B cell (primary cell): Measurements from ENCODE around the gene PLEKHH3. TPM values are rescaled to one million over a fixed set of nuclear protein-coding genes. Genes with fewer than 3 reads are reported as not detected.

Source experiments
- ATAC-seq: fragments of 200-7000 bp; cut with Tn5 transposase; one replicate; pipeline ENCODE4 v1.10.0; 2021; ENCODE audit warnings: low read depth, mild to moderate bottlenecking, moderate number of reproducible peaks, moderate library complexity
- CTCF ChIA-PET: fragments of 350-600 bp; sonication (Branson Sonifier 250); formaldehyde crosslinking; loops from one replicate; lab custom pipeline; 2021; ENCODE audit warnings: antibody characterized with exemption, inconsistent platforms; lab: Charles Lee
- POLR2A ChIA-PET: fragments of 350-600 bp; sonication (Branson Sonifier 250); formaldehyde crosslinking; loops from one replicate; lab custom pipeline; 2021; ENCODE audit warnings: antibody characterized with exemption; lab: Charles Lee
- DNase-seq: peaks from one replicate; pipeline ENCODE4 v3.0.0; 2013
- H2AFZ ChIP-seq: 2 replicates; pipeline ENCODE4 v1.6.1; 2012; ENCODE audit warnings: mild to moderate bottlenecking, low read depth, low read length; ENCODE audit not compliant: insufficient read depth, poor library complexity, severe bottlenecking
- H3K27ac ChIP-seq, 2 donors: 1 replicate in 1 of 2; 2 replicates in 1 of 2; pipeline ENCODE4 v1.5.1; 2012 to 2013; ENCODE audit warnings: low read length in 2 of 2, mild to moderate bottlenecking in 2 of 2, moderate library complexity in 1 of 2
- H3K27me3 ChIP-seq, 4 experiments: fragments of 200-600 bp in 1 of 4; sonication (generic) in 1 of 4; replicated peaks in 1 of 4; 1 replicate in 2 of 4; 2 replicates in 2 of 4; pipeline versions ENCODE4 v1.6.1 to v1.7.0; 2013 to 2016; ENCODE audit warnings: low read length in 3 of 4, mild to moderate bottlenecking in 2 of 4, mixed read lengths in 1 of 4, moderate library complexity in 1 of 4; ENCODE audit not compliant: insufficient read depth in 4 of 4, control insufficient read depth in 3 of 4; ENCODE audit errors: control extremely low read depth in 1 of 4
- H3K36me3 ChIP-seq, 2 experiments: replicated peaks in 1 of 2; 1 replicate in 1 of 2; 2 replicates in 1 of 2; pipeline versions ENCODE4 v1.6.1 to v1.7.1; 2013; ENCODE audit warnings: low read length in 1 of 2; ENCODE audit not compliant: insufficient read depth in 2 of 2, control insufficient read depth in 1 of 2; ENCODE audit errors: control extremely low read depth in 1 of 2, extremely low read depth in 1 of 2
- H3K4me1 ChIP-seq, 2 donors: fragments of 200-600 bp in 1 of 2; sonication (generic) in 1 of 2; 1 replicate in 1 of 2; 2 replicates in 1 of 2; pipeline versions ENCODE4 v1.5.1 to v1.6.1; 2013 to 2017; ENCODE audit warnings: low read length in 2 of 2; ENCODE audit not compliant: control insufficient read depth in 2 of 2, insufficient read depth in 2 of 2
- H3K4me2 ChIP-seq: replicated peaks from 2 replicates; pipeline ENCODE3; 2012; ENCODE audit warnings: mild to moderate bottlenecking, low read depth, low read length; ENCODE audit not compliant: poor library complexity, severe bottlenecking
- H3K4me3 ChIP-seq, 5 experiments: fragments of 200-600 bp in 1 of 5; sonication (generic) in 1 of 5; 1 replicate in 3 of 5; 2 replicates in 2 of 5; pipeline versions ENCODE4 v1.5.1 to v1.7.0; 2011 to 2016; ENCODE audit warnings: low read length in 4 of 5, mild to moderate bottlenecking in 4 of 5, low read depth in 2 of 5, control low read depth in 1 of 5, moderate library complexity in 1 of 5; ENCODE audit not compliant: insufficient read depth in 1 of 5; ENCODE audit errors: control extremely low read depth in 1 of 5, extremely low read depth in 1 of 5
- H3K79me2 ChIP-seq: fragments of 200-600 bp; sonication (generic); one replicate; pipeline ENCODE4 v1.6.0; 2016; ENCODE audit warnings: low read length; ENCODE audit not compliant: control insufficient read depth, insufficient read depth
- H3K9ac ChIP-seq: fragments of 200-600 bp; sonication (generic); 2 replicates; pipeline ENCODE4 v1.6.1; 2017; ENCODE audit warnings: mild to moderate bottlenecking, low read length, moderate library complexity
- H3K9me3 ChIP-seq, 3 donors: one replicate each; pipeline versions ENCODE4 v1.6.1 to v1.7.1; 2013; ENCODE audit warnings: low read length in 2 of 3; ENCODE audit not compliant: control insufficient read depth in 2 of 3, insufficient read depth in 1 of 3; ENCODE audit errors: control extremely low read depth in 1 of 3
- H4K20me1 ChIP-seq: 2 replicates; pipeline ENCODE4 v1.6.0; 2012; ENCODE audit warnings: mild to moderate bottlenecking, low read length; ENCODE audit not compliant: insufficient read depth, control insufficient read depth, poor library complexity, severe bottlenecking
- H3K27ac Mint-ChIP-seq: one replicate; pipeline ENCODE4 v1.8.0; 2021; ENCODE audit warnings: mixed read lengths
- H3K27me3 Mint-ChIP-seq: one replicate; pipeline ENCODE4 v1.8.0; 2021; ENCODE audit warnings: mixed read lengths
- H3K4me1 Mint-ChIP-seq: one replicate; pipeline ENCODE4 v1.8.0; 2021; ENCODE audit warnings: mixed read lengths
- H3K4me3 Mint-ChIP-seq: one replicate; pipeline ENCODE4 v1.8.0; 2021; ENCODE audit warnings: mixed read lengths
- H3K9me3 Mint-ChIP-seq: one replicate; pipeline ENCODE4 v1.8.0; 2022; ENCODE audit warnings: mixed read lengths; ENCODE audit not compliant: insufficient read depth
- EZH2 ChIP-seq: IDR thresholded peaks from 2 replicates; pipeline ENCODE4 v1.6.1; 2012; ENCODE audit warnings: borderline replicate concordance, low read depth, mild to moderate bottlenecking, moderate library complexity, low read length; ENCODE audit not compliant: insufficient read depth, poor library complexity, severe bottlenecking
- WGBS: methylation state at CpG from one replicate; pipeline ENCODE4 v1.1.5; 2013; ENCODE audit warnings: missing lambda C conversion rate; ENCODE audit not compliant: insufficient coverage; 5-methylcytosine and 5-hydroxymethylcytosine counted together
- intact Hi-C: fragments of 100-400 bp; cut with micrococcal nuclease; formaldehyde crosslinking; loops from one replicate; pipeline ENCODE4 v1.10.0; 2022
- polyA plus RNA-seq: library from polyadenylated mRNA; depleted of rRNA; stranded (reverse); fragments of >200 nt; gene quantifications from 2 replicates; pipeline ENCODE4 v1.2.3, GENCODE V29; 2012
- total RNA-seq, 2 donors: library from RNA; stranded (reverse); fragments of 120-200 nt in 1 of 2; gene quantifications; 1 replicate in 1 of 2; 2 replicates in 1 of 2; pipeline versions ENCODE4 v1.2.3 to v1.2.4, GENCODE V29; 2013 to 2022
- TF ChIP-seq, protein P1 (sequence below): fragments of 200-600 bp; IDR thresholded peaks from one replicate; pipeline ENCODE4 v1.8.0; 2022; ENCODE audit warnings: antibody characterized with exemption, mild to moderate bottlenecking

Gene PLEKHH3
- total and polyA plus RNA-seq, 2 donors (not counting 1 experiment from before 2014, with no cell fraction given) = 0.44 to 0.67 TPM

DNA sequence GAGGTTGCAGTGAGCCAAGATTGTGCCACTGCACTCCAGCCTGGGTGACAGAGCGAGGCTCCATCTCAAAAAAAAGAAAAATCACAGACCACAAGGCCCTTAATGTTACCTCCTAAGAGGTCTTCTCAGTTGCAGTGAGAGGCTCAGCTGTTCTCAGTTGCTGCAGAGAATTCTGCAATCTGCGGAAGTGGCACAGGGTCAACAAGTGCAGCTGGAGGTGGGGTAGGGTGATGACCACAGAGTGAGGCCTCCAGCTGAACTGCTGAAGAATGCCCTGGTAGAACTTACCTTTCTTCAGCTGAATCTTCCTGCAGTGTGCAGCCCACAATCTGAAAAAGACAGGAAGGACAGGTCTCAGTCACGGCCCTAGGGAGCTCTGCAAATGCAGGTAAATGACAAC, 31.8 kb upstream of the PLEKHH3 start:
- Mint-ChIP-seq H3K4me1 (peaks cover 31% of the 10 kb centered on the region), H3K9me3 (no peaks in the 10 kb centered on the region), H3K27me3 (no peaks in the 10 kb centered on the region), H3K27ac (no peak overlapping the region), H3K4me3 (no peak overlapping the region)
- TF ChIP-seq EZH2 = no peak
- TF ChIP-seq, protein P1, sequence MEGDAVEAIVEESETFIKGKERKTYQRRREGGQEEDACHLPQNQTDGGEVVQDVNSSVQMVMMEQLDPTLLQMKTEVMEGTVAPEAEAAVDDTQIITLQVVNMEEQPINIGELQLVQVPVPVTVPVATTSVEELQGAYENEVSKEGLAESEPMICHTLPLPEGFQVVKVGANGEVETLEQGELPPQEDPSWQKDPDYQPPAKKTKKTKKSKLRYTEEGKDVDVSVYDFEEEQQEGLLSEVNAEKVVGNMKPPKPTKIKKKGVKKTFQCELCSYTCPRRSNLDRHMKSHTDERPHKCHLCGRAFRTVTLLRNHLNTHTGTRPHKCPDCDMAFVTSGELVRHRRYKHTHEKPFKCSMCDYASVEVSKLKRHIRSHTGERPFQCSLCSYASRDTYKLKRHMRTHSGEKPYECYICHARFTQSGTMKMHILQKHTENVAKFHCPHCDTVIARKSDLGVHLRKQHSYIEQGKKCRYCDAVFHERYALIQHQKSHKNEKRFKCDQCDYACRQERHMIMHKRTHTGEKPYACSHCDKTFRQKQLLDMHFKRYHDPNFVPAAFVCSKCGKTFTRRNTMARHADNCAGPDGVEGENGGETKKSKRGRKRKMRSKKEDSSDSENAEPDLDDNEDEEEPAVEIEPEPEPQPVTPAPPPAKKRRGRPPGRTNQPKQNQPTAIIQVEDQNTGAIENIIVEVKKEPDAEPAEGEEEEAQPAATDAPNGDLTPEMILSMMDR = no peak
- Histone ChIP-seq H2AFZ (no peak overlapping the region), H3K9me3 (no peaks in the 10 kb centered on the region), H3K4me3 (no peak overlapping the region), H3K27me3 (no peaks in the 10 kb centered on the region), H3K9ac (no peak overlapping the region), H3K4me2 (no peak overlapping the region), H4K20me1 (no peaks in the 10 kb centered on the region), H3K27ac (no peak overlapping the region), H3K4me1 (peaks cover 22 to 45% of the 10 kb centered on the region in 2 donors), H3K36me3 (peaks cover 2 to 75% of the 10 kb centered on the region in 2 experiments), H3K79me2 (no peaks in the 10 kb centered on the region)
- 88% methylated on average over 1 of the region's 3 CpGs for WGBS
- ATAC-seq = no peak
- DNase-seq = no peak
- intact Hi-C loops = no loop called here
- CTCF ChIA-PET = interaction anchor here (0.6 to 1.5 kb wide), 5 partner anchors 51 to 348 kb away, joined by 3 to 4 read pairs (median 4); no protein-coding TSS in a partner anchor
- POLR2A ChIA-PET = no interaction called here

DNA sequence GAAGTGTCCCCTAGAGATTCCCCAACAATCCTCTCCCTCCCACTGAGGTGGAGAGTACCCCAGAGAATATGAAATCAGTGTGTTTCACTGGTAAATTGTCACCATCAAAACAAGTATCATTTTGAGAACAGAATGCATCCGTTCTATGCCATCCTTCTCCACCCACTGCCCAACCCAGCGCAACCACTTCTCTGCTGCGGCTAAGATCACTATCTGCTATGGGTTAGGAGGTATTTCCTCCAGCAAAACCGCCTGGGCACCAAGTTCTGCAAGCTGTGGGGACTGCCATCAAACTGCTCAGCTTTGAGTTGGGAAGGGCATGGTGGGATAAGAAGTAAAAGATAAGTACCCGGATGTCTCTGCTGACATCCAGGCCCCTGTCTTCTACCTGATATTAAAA, 29.9 kb upstream of the PLEKHH3 start:
- Histone ChIP-seq H3K27ac (peak overlapping the region in 1 of 2 donors; percentile 26), H2AFZ (no peak overlapping the region), H3K27me3 (no peaks in the 10 kb centered on the region), H3K4me2 (peak overlapping the region; percentile 20), H3K36me3 (peaks cover 2 to 69% of the 10 kb centered on the region in 2 experiments), H3K79me2 (no peaks in the 10 kb centered on the region), H3K9me3 (no peaks in the 10 kb centered on the region), H3K4me1 (peaks cover 33 to 63% of the 10 kb centered on the region in 2 donors), H3K4me3 (no peak overlapping the region), H3K9ac (no peak overlapping the region), H4K20me1 (no peaks in the 10 kb centered on the region)
- DNase-seq (peak; percentile 38), ATAC-seq (peak; percentile 19)
- CTCF ChIA-PET = interaction anchor here (0.9 to 1.8 kb wide), 2 partner anchors 57 to 128 kb away, joined by 4 to 5 read pairs; no protein-coding TSS in a partner anchor
- Mint-ChIP-seq H3K4me3 (peak overlapping the region; percentile 57), H3K4me1 (peaks cover 45% of the 10 kb centered on the region), H3K27ac (peak overlapping the region; percentile 77), H3K9me3 (no peaks in the 10 kb centered on the region), H3K27me3 (no peaks in the 10 kb centered on the region)
- 0% methylated on average over 1 of the region's 5 CpGs for WGBS
- POLR2A ChIA-PET = interaction anchor here (0.6 kb wide), 2 partner anchors 8 to 158 kb away, joined by 4 read pairs; no protein-coding TSS in a partner anchor
- intact Hi-C loops = no loop called here
- TF ChIP-seq, protein P1 = no peak
- no peak for TF ChIP-seq EZH2
